K562 (cell line): ENCODE measurements around the gene PRDM10. TPM values are rescaled to one million over a fixed set of nuclear protein-coding genes. Genes with fewer than 3 reads are reported as not detected.

Experiments used
- ATAC-seq: fragments of 200-7000 bp; cut with Tn5 transposase; 3 replicates; pipeline ENCODE4 v1.9.1; 2020; ENCODE audit warnings: moderate library complexity
- BruUV-seq: library from RNA; stranded (reverse); fragments of 400-500 nt; replicated peaks from 2 replicates; lab custom pipeline; 2021; lab: Mats Ljungman, UMichigan
- CTCF ChIA-PET: fragments of 300-600 bp; formaldehyde crosslinking; extraction: SDS; loops from one replicate; lab custom pipeline; 2021; ENCODE audit warnings: low intra/inter-chr PET ratio; lab: Yijun Ruan, JAX
- POLR2A ChIA-PET: fragments of 300-600, 350-650 bp; sonication (Branson Sonifier 250); formaldehyde crosslinking; extraction: SDS; loops from one replicate; lab custom pipeline; 2021; ENCODE audit warnings: antibody characterized with exemption, inconsistent platforms; lab: Yijun Ruan, JAX
- DNase-seq, 4 experiments: peaks; one replicate each; pipeline versions ENCODE4 v3.0.0 to v3.0.0-alpha.2; 2011 to 2018; ENCODE audit warnings: low spot score in 3 of 4, mixed read lengths in 3 of 4; ENCODE audit errors: extremely low read depth in 1 of 4
- FAIRE-seq: peaks from 2 replicates; lab custom pipeline; 2011; peaks lifted over from hg19 to GRCh38; lab: Jason Lieb, UNC
- H2AFZ ChIP-seq: 2 replicates; pipeline ENCODE4 v1.6.0; 2011; ENCODE audit warnings: low read depth, low read length, control low read depth, inconsistent platforms
- H3K27ac ChIP-seq: fragments of 200-600 bp; 3 replicates; pipeline ENCODE4 v1.8.0; 2011; ENCODE audit warnings: low read depth, mild to moderate bottlenecking, control low read depth, inconsistent platforms, low read length, moderate library complexity, mixed read lengths; ENCODE audit errors: extremely low read depth
- H3K27me3 ChIP-seq, 2 experiments: fragments of 300-600 bp in 1 of 2; 2 replicates in 1 of 2; 3 replicates in 1 of 2; pipeline versions ENCODE4 v1.6.0 to v1.8.0; 2011; ENCODE audit warnings: inconsistent platforms in 2 of 2, low read length in 2 of 2, mild to moderate bottlenecking in 1 of 2, mixed read lengths in 1 of 2, moderate library complexity in 1 of 2; ENCODE audit not compliant: control insufficient read depth in 2 of 2, insufficient read depth in 2 of 2
- H3K36me3 ChIP-seq: fragments of 300-600 bp; 3 replicates; pipeline ENCODE4 v1.8.0; 2011; ENCODE audit warnings: mild to moderate bottlenecking, low read length, inconsistent platforms; ENCODE audit not compliant: control insufficient read depth, insufficient read depth
- H3K4me1 ChIP-seq, 2 experiments: fragments of 200-600 bp in 1 of 2; replicated peaks in 1 of 2; 2 replicates in 1 of 2; 3 replicates in 1 of 2; pipeline versions ENCODE4 v1.5.1 to v1.8.0; 2011; ENCODE audit warnings: inconsistent platforms in 2 of 2, low read length in 2 of 2, mild to moderate bottlenecking in 1 of 2, mixed read lengths in 1 of 2, moderate library complexity in 1 of 2; ENCODE audit not compliant: control insufficient read depth in 2 of 2, insufficient read depth in 2 of 2
- H3K4me2 ChIP-seq: 2 replicates; pipeline ENCODE4 v1.6.1; 2011; ENCODE audit warnings: low read length, control low read depth, inconsistent platforms, mixed read lengths; ENCODE audit not compliant: insufficient read depth
- H3K4me3 ChIP-seq: fragments of 200-600 bp; sonication (generic), shearing (Covaris generic); 2 replicates; pipeline ENCODE4 v1.5.1; 2016; ENCODE audit warnings: control low read depth, inconsistent platforms
- H3K79me2 ChIP-seq: fragments of 200-600 bp; 3 replicates; pipeline ENCODE4 v1.8.0; 2011; ENCODE audit warnings: low read length, inconsistent platforms; ENCODE audit not compliant: control insufficient read depth, insufficient read depth
- H3K9ac ChIP-seq, 2 experiments: 2 replicates each; pipeline versions ENCODE4 v1.6.0 to v1.6.1; 2011; ENCODE audit warnings: low read depth in 2 of 2, low read length in 2 of 2, control low read depth in 1 of 2, inconsistent platforms in 1 of 2, mild to moderate bottlenecking in 1 of 2, mixed read lengths in 1 of 2; ENCODE audit not compliant: insufficient read depth in 1 of 2
- H3K9me1 ChIP-seq: one replicate; pipeline ENCODE4 v1.6.0; 2011; ENCODE audit warnings: inconsistent platforms, mild to moderate bottlenecking, low read length, moderate library complexity; ENCODE audit not compliant: control insufficient read depth, insufficient read depth
- H3K9me3 ChIP-seq: replicated peaks from 2 replicates; pipeline ENCODE4 v1.5.1; 2011; ENCODE audit warnings: low read depth, low read length, inconsistent platforms; ENCODE audit not compliant: control insufficient read depth, insufficient read depth
- H4K20me1 ChIP-seq: replicated peaks from 2 replicates; pipeline ENCODE4 v1.6.1; 2011; ENCODE audit warnings: low read length, inconsistent platforms, mixed read lengths; ENCODE audit not compliant: control insufficient read depth, insufficient read depth
- BHLHE40 ChIP-seq: IDR thresholded peaks from 2 replicates; pipeline ENCODE4 v1.6.1; 2011; ENCODE audit warnings: low read length, improper control_type of control experiment
- C11orf30 ChIP-seq: fragments of 450-650 bp; IDR thresholded peaks from 2 replicates; pipeline ENCODE4 v1.6.1; 2016; ENCODE audit warnings: low read depth, mild to moderate bottlenecking
- CBFA2T3 ChIP-seq: fragments of 450-650 bp; IDR thresholded peaks from 2 replicates; pipeline ENCODE4 v1.6.1; 2017
- HDAC2 ChIP-seq: fragments of 450-650 bp; IDR thresholded peaks from 2 replicates; pipeline ENCODE4 v1.6.1; 2016; ENCODE audit warnings: mild to moderate bottlenecking
- HES1 ChIP-seq: fragments of 450-650 bp; IDR thresholded peaks from 2 replicates; pipeline ENCODE4 v1.6.1; 2016; ENCODE audit warnings: low read depth, mild to moderate bottlenecking, moderate library complexity
- HMBOX1 ChIP-seq: sonication (generic); IDR thresholded peaks from 2 replicates; pipeline ENCODE4 v1.6.1; 2016
- ID3 ChIP-seq, 2 experiments: fragments of 250-450 bp in 1 of 2; fragments of 450-650 bp in 1 of 2; sonication (Bioruptor Pico) in 1 of 2; IDR thresholded peaks; 2 replicates each; pipeline versions ENCODE4 v1.6.1 to v1.8.0; 2016 to 2021; ENCODE audit warnings: mild to moderate bottlenecking in 2 of 2, moderate library complexity in 2 of 2, missing compliant biosample characterization in 1 of 2, missing genetic modification characterization in 1 of 2
- KAT2B ChIP-seq: IDR thresholded peaks from one replicate; pipeline ENCODE4 v1.6.1; 2012; ENCODE audit warnings: low read depth, mild to moderate bottlenecking, control low read depth, inconsistent platforms, low read length, moderate library complexity
- LCOR ChIP-seq: sonication (generic); formaldehyde crosslinking; IDR thresholded peaks from 2 replicates; pipeline ENCODE4 v1.8.0; 2022; ENCODE audit warnings: mild to moderate bottlenecking, missing genetic modification reagents
- MNT ChIP-seq, 2 experiments: fragments of 450-650 bp; conservative IDR thresholded peaks; 2 replicates each; pipeline ENCODE4 v1.6.1; 2017; ENCODE audit warnings: mild to moderate bottlenecking in 2 of 2, moderate library complexity in 2 of 2
- NFE2 ChIP-seq: IDR thresholded peaks from 2 replicates; pipeline ENCODE4 v1.6.1; 2014; ENCODE audit warnings: antibody characterized with exemption, low read depth
- NR1H2 ChIP-seq: sonication (generic); formaldehyde crosslinking; IDR thresholded peaks from 2 replicates; pipeline ENCODE4 v1.4.0; 2020; ENCODE audit warnings: mild to moderate bottlenecking, missing genetic modification reagents
- RCOR1 ChIP-seq, 2 experiments: IDR thresholded peaks; 2 replicates each; pipeline ENCODE4 v1.6.1; 2012; ENCODE audit warnings: low read depth in 2 of 2, low read length in 2 of 2, borderline replicate concordance in 1 of 2, improper control_type of control experiment in 1 of 2
- SETDB1 ChIP-seq: IDR thresholded peaks from one replicate; pipeline ENCODE4 v1.6.1; 2012; ENCODE audit warnings: low read length, control low read depth, inconsistent platforms
- TCF15 ChIP-seq: fragments of 250-450 bp; sonication (Bioruptor Pico); IDR thresholded peaks from 2 replicates; pipeline ENCODE4 v1.8.0; 2022; ENCODE audit warnings: moderate library complexity, mild to moderate bottlenecking, inconsistent platforms
- TFAM ChIP-seq: fragments of 250-450 bp; sonication (Bioruptor Pico); conservative IDR thresholded peaks from 2 replicates; pipeline ENCODE4 v1.5.0; 2021; ENCODE audit warnings: mild to moderate bottlenecking, moderate library complexity
- ZNF23 ChIP-seq: fragments of 250-450 bp; sonication (Bioruptor Pico); IDR thresholded peaks from 2 replicates; pipeline ENCODE4 v1.4.0; 2020; ENCODE audit warnings: mild to moderate bottlenecking
- WGBS: fragments of 100-300 bp; shearing (Covaris generic); methylation state at CpG from one replicate; pipeline ENCODE4 v1.1.6; 2016; ENCODE audit warnings: low coverage, mixed read lengths; ENCODE audit not compliant: insufficient coverage; ENCODE audit errors: missing lambda C conversion rate; 5-methylcytosine and 5-hydroxymethylcytosine counted together
- in situ Hi-C: fragments of 300-500 bp; cut with MboI; formaldehyde crosslinking; loops from 4 replicates; pipeline ENCODE4 v1.15.0; 2018; ENCODE audit warnings: inconsistent platforms, mixed read lengths
- intact Hi-C: fragments of 100-400 bp; cut with micrococcal nuclease; formaldehyde crosslinking; loops from 2 replicates; pipeline ENCODE4 v1.14.2; 2022
- polyA plus RNA-seq, 8 experiments: library from polyadenylated mRNA; depleted of rRNA in 4 of 8; stranded (reverse) in 5 of 8; unstranded in 3 of 8; fragments of >200 nt; fragmentation: Nextera tagmentation in 2 of 8; fragmentation: Illumina TruSeq in 1 of 8; extraction: Ambion mirVana in 2 of 8; extraction: Trizol in 1 of 8; gene quantifications; 2 replicates each; pipeline versions ENCODE4 v1.2.1 to v1.2.3, GENCODE V29; 2011 to 2014; ENCODE audit warnings: inconsistent platforms in 1 of 8, missing spikeins in 1 of 8
- total RNA-seq, 7 experiments: library from RNA; depleted of rRNA in 6 of 7; stranded (reverse); fragments of >200 nt in 6 of 7; fragmentation: Illumina TruSeq in 2 of 7; extraction: Trizol in 2 of 7; gene quantifications; 2 replicates each; pipeline versions ENCODE4 v1.2.1 to v1.2.3, GENCODE V29; 2011 to 2021; ENCODE audit warnings: low replicate concordance in 1 of 7

PRDM10 gene
- total and polyA plus RNA-seq, 9 of the 15 experiments (the other 6 are each of a cell fraction or from before 2014, with no cell fraction given): 0.89 to 9.3 (median 4.5) TPM

GRCh38 chr11:129960216-129961214, 42.1 kb downstream of the PRDM10 start:
- POLR2A ChIA-PET: interaction anchor here (0.9 to 1.2 kb wide), 3 partner anchors 9 to 14 kb away, joined by 3 to 6 read pairs (median 4); no protein-coding TSS in a partner anchor
- TF ChIP-seq NFE2: peak; percentile 66
- no peak for TF ChIP-seq SETDB1
- peak; percentile 32; the same call in 1 of the 2 replicates for TF ChIP-seq C11orf30
- peak; percentile 39 to 86; a peak in 3 of 4 replicates for TF ChIP-seq RCOR1 (IDR thresholded peaks at IDR 0.05; ENCODE audit: borderline replicate concordance in 1 of 2, low read depth in 2 of 2, low read length in 2 of 2)
- no peak for TF ChIP-seq ID3 (CRISPR knock-in tag; IDR thresholded peaks at IDR 0.05)
- TF ChIP-seq ID3 (tag; IDR thresholded peaks at IDR 0.05): 0 out of 2 replicates have a peak, but pooled peaks have one; percentile 21
- peak; percentile 67; the same call in 1 of the 2 replicates for TF ChIP-seq BHLHE40
- TF ChIP-seq HES1: no peak
- TF ChIP-seq KAT2B: no peak
- TF ChIP-seq LCOR (CRISPR knock-in tag): peak; percentile 73; the same call in 1 of the 2 replicates
- TF ChIP-seq TFAM (CRISPR knock-in tag): no peak
- TF ChIP-seq TCF15 (CRISPR knock-in tag): no peak
- TF ChIP-seq HDAC2: 0 out of 2 replicates have a peak, but pooled peaks have one; percentile 38
- peak; percentile 59; the same call in 1 of the 2 replicates for TF ChIP-seq HMBOX1
- no peak for TF ChIP-seq NR1H2 (CRISPR knock-in tag)
- TF ChIP-seq CBFA2T3: peak; percentile 39
- peak in 1 of 2 experiments; percentile 43; a peak in 1 of 4 replicates for TF ChIP-seq MNT (conservative IDR thresholded peaks at IDR 0.05)
- no peak for TF ChIP-seq ZNF23 (CRISPR knock-in tag)

More at GRCh38 chr11:129960216-129961214, 42.1 kb downstream of the PRDM10 start:
- DNase-seq (no peak), ATAC-seq (peak; percentile 64; the same call in 2 of the 3 replicates), FAIRE-seq (peak; percentile 60)
- Histone ChIP-seq H3K4me3 (no peak overlapping the region), H4K20me1 (no peaks in the 10 kb centered on the region), H2AFZ (no peak overlapping the region), H3K79me2 (no peaks in the 10 kb centered on the region), H3K9me3 (no peaks in the 10 kb centered on the region), H3K9ac (no peak overlapping the region), H3K4me2 (no peak overlapping the region), H3K9me1 (no peaks in the 10 kb centered on the region), H3K27me3 (no peaks in the 10 kb centered on the region), H3K36me3 (peaks cover 10% of the 10 kb centered on the region), H3K4me1 (no peaks in the 10 kb centered on the region), H3K27ac (no peak overlapping the region)
- in situ Hi-C loops (no loop called here), intact Hi-C loops (no loop called here)
- CTCF ChIA-PET: no interaction called here
- 74% methylated on average over 18 of the region's 18 CpGs for WGBS
- no TSS peak for BruUV-seq
